ENCODE measurements around the gene SVOP. TPM values are rescaled to one million over a fixed set of nuclear protein-coding genes. Genes with fewer than 3 reads are reported as not detected.

The SVOP gene
- total and polyA plus RNA-seq, 4 donors = 0.10 TPM; not detected in 3

GRCh38 chr12:108912361-108912760 lies 108.5 kb downstream of the SVOP start:
- H3K9ac ChIP-seq (ENCODE audit: low read depth in 1 of 2, low read length in 2 of 2) = no peak overlapping the region
- H3K4me1 ChIP-seq (ENCODE audit: control insufficient read depth in 4 of 4, insufficient read depth in 4 of 4, low read length in 3 of 4) = peaks cover 0 to 3% (median 0%) of the 10 kb centered on the region in 4 donors
- H3K27me3 ChIP-seq (ENCODE audit: control insufficient read depth in 4 of 4, insufficient read depth in 4 of 4, low read length in 3 of 4) = no peaks in the 10 kb centered on the region
- H3K27ac ChIP-seq (ENCODE audit: low read depth in 1 of 2, low read length in 2 of 2) = no peak overlapping the region
- no peaks in the 10 kb centered on the region for H3K9me3 ChIP-seq (ENCODE audit: control insufficient read depth in 4 of 4, low read length in 3 of 4)
- no peak for TF ChIP-seq FOXA1 (IDR thresholded peaks at IDR 0.05)
- no peak for TF ChIP-seq HNF4G (IDR thresholded peaks at IDR 0.05)
- DNase-seq (ENCODE audit: low spot score) = no peak
- H3K4me3 ChIP-seq (ENCODE audit: low read depth in 1 of 3, low read length in 3 of 3) = no peak overlapping the region
- peaks cover 0 to 3% (median 0%) of the 10 kb centered on the region in 4 donors for H3K36me3 ChIP-seq (ENCODE audit: control insufficient read depth in 4 of 4, insufficient read depth in 3 of 4, low read depth in 1 of 4, low read length in 3 of 4)
- 93% methylated on average over 9 of the region's 9 CpGs for WGBS

GRCh38 chr12:108911915-108912314 lies 109.0 kb downstream of the SVOP start:
- Histone ChIP-seq H3K27ac (ENCODE audit: low read depth in 1 of 2, low read length in 2 of 2) (no peak overlapping the region), H3K9me3 (ENCODE audit: control insufficient read depth in 4 of 4, low read length in 3 of 4) (no peaks in the 10 kb centered on the region), H3K27me3 (ENCODE audit: control insufficient read depth in 4 of 4, insufficient read depth in 4 of 4, low read length in 3 of 4) (no peaks in the 10 kb centered on the region), H3K36me3 (ENCODE audit: control insufficient read depth in 4 of 4, insufficient read depth in 3 of 4, low read depth in 1 of 4, low read length in 3 of 4) (peaks cover 0 to 3% (median 0%) of the 10 kb centered on the region in 4 donors), H3K4me3 (ENCODE audit: low read depth in 1 of 3, low read length in 3 of 3) (no peak overlapping the region), H3K9ac (ENCODE audit: low read depth in 1 of 2, low read length in 2 of 2) (no peak overlapping the region), H3K4me1 (ENCODE audit: control insufficient read depth in 4 of 4, insufficient read depth in 4 of 4, low read length in 3 of 4) (peaks cover 0 to 3% (median 0%) of the 10 kb centered on the region in 4 donors)
- no peak for DNase-seq (ENCODE audit: low spot score)
- WGBS = 83% methylated on average over 6 of the region's 6 CpGs
- no peak for TF ChIP-seq EGR1 (IDR thresholded peaks at IDR 0.05; ENCODE audit: low read depth in 2 of 2)
- no peak for TF ChIP-seq FOXA1 (IDR thresholded peaks at IDR 0.05)
- TF ChIP-seq HNF4G (IDR thresholded peaks at IDR 0.05) = no peak
- no peak for TF ChIP-seq ZBTB33 (IDR thresholded peaks at IDR 0.05)
- no peak for TF ChIP-seq NR2F2 (IDR thresholded peaks at IDR 0.05)
- no peak for TF ChIP-seq YY1 (IDR thresholded peaks at IDR 0.05)
- TF ChIP-seq MAX (IDR thresholded peaks at IDR 0.05) = no peak
- no peak for TF ChIP-seq FOXA2 (IDR thresholded peaks at IDR 0.05)
- TF ChIP-seq REST (IDR thresholded peaks at IDR 0.05) = no peak
- no peak for TF ChIP-seq RAD21 (IDR thresholded peaks at IDR 0.05)
- no peak for TF ChIP-seq JUND (IDR thresholded peaks at IDR 0.05)
- TF ChIP-seq SP1 (IDR thresholded peaks at IDR 0.05) = no peak
- no peak for TF ChIP-seq HNF4A (conservative IDR thresholded peaks at IDR 0.05)
- no peak for TF ChIP-seq ATF3 (IDR thresholded peaks at IDR 0.05)
- no peak for TF ChIP-seq GABPA (IDR thresholded peaks at IDR 0.05 in 1 of 2, conservative IDR thresholded peaks at IDR 0.05 in 1 of 2)
